GM12875 (cell line): ENCODE results near the gene KLF4.

Experiments
- H3K4me3 ChIP-seq: one replicate; pipeline ENCODE4 v1.5.1; 2011; ENCODE audit warnings: low read depth, low read length, control low read depth
- TF ChIP-seq, protein P1 (sequence below): IDR thresholded peaks from 2 replicates; pipeline ENCODE4 v1.5.1; 2011; ENCODE audit warnings: low read depth, mild to moderate bottlenecking, control low read depth, inconsistent platforms, low read length, moderate library complexity, borderline replicate concordance; ENCODE audit not compliant: insufficient read depth

KLF4 gene

GRCh38 chr9:107485458-107486043, 4.0 kb downstream of the KLF4 start:
- TF ChIP-seq, protein P1, sequence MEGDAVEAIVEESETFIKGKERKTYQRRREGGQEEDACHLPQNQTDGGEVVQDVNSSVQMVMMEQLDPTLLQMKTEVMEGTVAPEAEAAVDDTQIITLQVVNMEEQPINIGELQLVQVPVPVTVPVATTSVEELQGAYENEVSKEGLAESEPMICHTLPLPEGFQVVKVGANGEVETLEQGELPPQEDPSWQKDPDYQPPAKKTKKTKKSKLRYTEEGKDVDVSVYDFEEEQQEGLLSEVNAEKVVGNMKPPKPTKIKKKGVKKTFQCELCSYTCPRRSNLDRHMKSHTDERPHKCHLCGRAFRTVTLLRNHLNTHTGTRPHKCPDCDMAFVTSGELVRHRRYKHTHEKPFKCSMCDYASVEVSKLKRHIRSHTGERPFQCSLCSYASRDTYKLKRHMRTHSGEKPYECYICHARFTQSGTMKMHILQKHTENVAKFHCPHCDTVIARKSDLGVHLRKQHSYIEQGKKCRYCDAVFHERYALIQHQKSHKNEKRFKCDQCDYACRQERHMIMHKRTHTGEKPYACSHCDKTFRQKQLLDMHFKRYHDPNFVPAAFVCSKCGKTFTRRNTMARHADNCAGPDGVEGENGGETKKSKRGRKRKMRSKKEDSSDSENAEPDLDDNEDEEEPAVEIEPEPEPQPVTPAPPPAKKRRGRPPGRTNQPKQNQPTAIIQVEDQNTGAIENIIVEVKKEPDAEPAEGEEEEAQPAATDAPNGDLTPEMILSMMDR, result no peak
- H3K4me3 ChIP-seq, result no peak overlapping the region

GRCh38 chr9:107484117-107484723, 5.3 kb downstream of the KLF4 start:
- no peak overlapping the region for H3K4me3 ChIP-seq
- TF ChIP-seq, protein P1, result peak; percentile 24; the same call in 1 of the 2 replicates

GRCh38 chr9:107483666-107484065, 5.9 kb downstream of the KLF4 start:
- no peak overlapping the region for H3K4me3 ChIP-seq
- TF ChIP-seq, protein P1, result no peak

- no peak overlapping the region for H3K4me3 ChIP-seq
- TF ChIP-seq, protein P1, result no peak
Measured at GRCh38 chr9:107481035-107481434, 8.5 kb downstream of the KLF4 start.

DNA sequence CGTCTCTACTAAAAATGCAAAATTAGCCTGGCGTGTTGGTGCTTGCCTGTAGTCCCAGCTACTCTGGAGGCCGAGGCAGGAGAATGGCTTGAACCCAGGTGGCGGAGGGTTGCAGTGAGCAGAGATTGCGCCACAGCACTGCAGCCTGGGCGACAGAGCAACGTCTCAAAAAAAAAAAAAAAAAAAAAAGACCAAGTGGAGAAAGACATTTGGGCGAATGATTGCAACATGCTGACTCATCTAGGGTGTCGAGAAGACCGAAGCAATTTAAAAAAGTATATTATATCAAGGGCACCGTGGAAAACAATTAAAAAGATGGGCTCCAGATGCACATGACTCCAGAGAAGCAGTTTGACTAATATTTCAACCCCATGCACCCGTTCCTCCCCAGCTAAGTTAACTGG, 9.2 kb downstream of the KLF4 start:
- no peak overlapping the region for H3K4me3 ChIP-seq

GRCh38 chr9:107478805-107479204, 10.8 kb downstream of the KLF4 start:
- TF ChIP-seq, protein P1, result no peak
- H3K4me3 ChIP-seq, result no peak overlapping the region

More for the DNA sequence above, 9.2 kb downstream of the KLF4 start:
- TF ChIP-seq, protein P1, result no peak

DNA sequence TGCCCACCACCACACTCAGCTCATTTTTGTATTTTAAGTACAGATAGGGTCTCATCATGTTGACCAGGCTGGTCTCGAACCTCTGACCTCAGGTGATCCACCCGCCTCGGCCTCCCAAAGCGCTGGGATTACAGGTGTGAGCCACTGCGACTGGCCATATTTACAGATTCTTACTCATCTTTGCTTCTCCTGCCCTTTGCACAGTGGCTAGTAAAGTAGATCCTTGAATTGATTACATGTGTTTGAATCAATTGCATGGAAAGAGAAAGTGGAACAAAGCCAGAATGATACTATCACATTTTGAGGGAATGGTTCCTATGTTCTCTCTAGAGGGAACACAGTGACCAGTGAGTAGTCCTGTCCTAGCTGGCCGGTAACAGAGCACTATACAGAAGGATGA, 15.4 kb downstream of the KLF4 start:
- H3K4me3 ChIP-seq, result no peak overlapping the region
- TF ChIP-seq, protein P1, result no peak
